ENCODE measurements around the gene NFIB.

The NFIB gene

DNA sequence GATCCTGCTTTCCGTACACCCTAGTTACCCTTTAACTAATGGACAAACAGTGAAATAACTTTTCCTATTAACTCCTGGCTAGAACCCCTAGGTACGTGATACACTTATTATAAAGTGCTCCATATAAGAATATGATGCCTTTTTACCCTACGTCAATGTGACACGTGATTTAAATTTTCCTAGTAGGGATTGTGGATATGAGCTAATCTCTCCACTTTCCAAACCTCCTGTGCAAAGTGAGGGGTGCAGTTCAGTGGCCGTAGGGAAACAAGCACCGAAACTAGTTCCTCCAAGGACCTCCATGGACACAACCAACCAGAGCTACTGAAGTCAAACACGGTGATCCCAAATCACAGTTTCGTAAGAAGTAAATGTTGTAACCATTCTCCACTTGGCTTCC is 19.3 kb downstream of the NFIB start:
- POLR2A ChIA-PET: no interaction called here
- no peak for DNase-seq (ENCODE audit: low read depth, low spot score)
- no peak overlapping the region for H3K4me3 ChIP-seq (ENCODE audit: low read depth, low read length)
- TF ChIP-seq, protein P1, sequence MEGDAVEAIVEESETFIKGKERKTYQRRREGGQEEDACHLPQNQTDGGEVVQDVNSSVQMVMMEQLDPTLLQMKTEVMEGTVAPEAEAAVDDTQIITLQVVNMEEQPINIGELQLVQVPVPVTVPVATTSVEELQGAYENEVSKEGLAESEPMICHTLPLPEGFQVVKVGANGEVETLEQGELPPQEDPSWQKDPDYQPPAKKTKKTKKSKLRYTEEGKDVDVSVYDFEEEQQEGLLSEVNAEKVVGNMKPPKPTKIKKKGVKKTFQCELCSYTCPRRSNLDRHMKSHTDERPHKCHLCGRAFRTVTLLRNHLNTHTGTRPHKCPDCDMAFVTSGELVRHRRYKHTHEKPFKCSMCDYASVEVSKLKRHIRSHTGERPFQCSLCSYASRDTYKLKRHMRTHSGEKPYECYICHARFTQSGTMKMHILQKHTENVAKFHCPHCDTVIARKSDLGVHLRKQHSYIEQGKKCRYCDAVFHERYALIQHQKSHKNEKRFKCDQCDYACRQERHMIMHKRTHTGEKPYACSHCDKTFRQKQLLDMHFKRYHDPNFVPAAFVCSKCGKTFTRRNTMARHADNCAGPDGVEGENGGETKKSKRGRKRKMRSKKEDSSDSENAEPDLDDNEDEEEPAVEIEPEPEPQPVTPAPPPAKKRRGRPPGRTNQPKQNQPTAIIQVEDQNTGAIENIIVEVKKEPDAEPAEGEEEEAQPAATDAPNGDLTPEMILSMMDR (IDR thresholded peaks at IDR 0.05; ENCODE audit: insufficient read depth, low read length, missing control alignments): no peak
- CTCF ChIA-PET: interaction anchor here (2.2 kb wide), 1 partner anchor 17 kb away, joined by 6 read pairs; no protein-coding TSS in a partner anchor

DNA sequence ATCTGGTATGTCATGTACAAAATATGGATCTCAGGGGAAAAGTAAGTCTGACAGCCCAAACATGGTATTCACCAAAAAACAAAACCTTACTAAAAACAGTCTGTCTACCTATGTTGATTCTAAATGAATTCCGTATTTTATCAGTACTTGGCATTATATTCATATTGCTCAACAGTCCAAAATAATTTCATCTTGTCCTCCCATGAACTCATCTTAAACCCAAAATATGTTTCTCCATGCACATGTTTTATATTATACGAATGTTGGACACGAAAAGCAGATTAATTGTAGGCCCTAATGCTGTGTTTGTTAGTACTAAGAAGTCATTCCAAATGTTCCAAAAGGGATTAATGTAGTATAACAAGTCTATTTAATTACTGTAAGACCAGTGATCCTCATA is 20.1 kb downstream of the NFIB start:
- TF ChIP-seq, protein P1 (IDR thresholded peaks at IDR 0.05; ENCODE audit: insufficient read depth, low read length, missing control alignments): no peak
- CTCF ChIA-PET: interaction anchor here (2.2 kb wide), 1 partner anchor 18 kb away, joined by 6 read pairs; no protein-coding TSS in a partner anchor
- POLR2A ChIA-PET: no interaction called here
- no peak overlapping the region for H3K4me3 ChIP-seq (ENCODE audit: low read depth, low read length)
- no peak for DNase-seq (ENCODE audit: low read depth, low spot score)

DNA sequence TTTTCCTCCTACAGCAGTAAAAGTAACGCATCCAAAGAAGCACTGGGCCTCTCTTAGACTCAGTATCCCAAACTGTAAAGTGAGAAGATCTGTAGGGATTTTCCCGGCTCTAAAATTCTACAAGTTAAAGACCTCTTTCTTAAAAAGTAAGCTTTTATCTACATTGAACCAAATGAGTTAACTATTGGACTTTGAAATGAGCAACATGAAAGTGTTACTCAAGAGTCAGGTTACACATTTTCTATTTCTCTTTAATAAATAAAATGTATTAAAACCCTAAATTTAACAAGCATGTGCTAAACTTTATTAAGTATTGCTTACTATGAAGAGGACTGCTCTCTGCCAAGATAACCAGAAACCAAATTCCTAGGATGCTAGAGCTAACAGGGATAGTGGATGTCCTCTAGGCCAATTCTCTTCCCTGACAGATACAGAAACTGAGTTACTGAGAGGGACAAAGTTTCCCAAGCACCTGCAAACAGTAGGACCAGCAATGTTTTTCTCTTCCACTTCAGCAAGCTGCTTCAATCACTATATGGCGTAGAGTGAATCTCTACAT is 21.7 kb downstream of the NFIB start:
- TF ChIP-seq, protein P1 (IDR thresholded peaks at IDR 0.05; ENCODE audit: insufficient read depth, low read length, missing control alignments): no peak
- CTCF ChIA-PET: no interaction called here
- H3K4me3 ChIP-seq (ENCODE audit: low read depth, low read length): no peak overlapping the region
- DNase-seq (ENCODE audit: low read depth, low spot score): no peak
- POLR2A ChIA-PET: no interaction called here

DNA sequence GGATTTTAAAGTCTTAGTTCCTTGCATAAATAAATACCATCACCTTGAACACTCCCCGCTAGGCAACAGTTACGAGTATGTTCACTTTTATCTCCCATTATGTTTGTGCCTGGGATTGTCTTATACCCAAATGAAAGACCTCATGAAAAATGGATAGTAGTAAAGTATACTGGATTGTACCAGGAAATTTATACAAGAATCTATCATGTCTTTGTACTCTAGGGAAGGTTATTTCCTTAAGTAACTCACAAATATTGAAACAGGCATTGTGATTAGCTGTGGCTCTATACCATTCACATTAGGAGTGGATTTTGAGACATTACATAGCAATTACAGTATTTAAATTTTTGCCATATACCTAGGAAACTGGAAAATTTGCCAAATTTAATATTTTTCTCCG is 24.0 kb downstream of the NFIB start:
- POLR2A ChIA-PET: no interaction called here
- CTCF ChIA-PET: no interaction called here
- TF ChIP-seq, protein P1 (IDR thresholded peaks at IDR 0.05; ENCODE audit: insufficient read depth, low read length, missing control alignments): no peak
- no peak for DNase-seq (ENCODE audit: low read depth, low spot score)
- H3K4me3 ChIP-seq (ENCODE audit: low read depth, low read length): no peak overlapping the region

DNA sequence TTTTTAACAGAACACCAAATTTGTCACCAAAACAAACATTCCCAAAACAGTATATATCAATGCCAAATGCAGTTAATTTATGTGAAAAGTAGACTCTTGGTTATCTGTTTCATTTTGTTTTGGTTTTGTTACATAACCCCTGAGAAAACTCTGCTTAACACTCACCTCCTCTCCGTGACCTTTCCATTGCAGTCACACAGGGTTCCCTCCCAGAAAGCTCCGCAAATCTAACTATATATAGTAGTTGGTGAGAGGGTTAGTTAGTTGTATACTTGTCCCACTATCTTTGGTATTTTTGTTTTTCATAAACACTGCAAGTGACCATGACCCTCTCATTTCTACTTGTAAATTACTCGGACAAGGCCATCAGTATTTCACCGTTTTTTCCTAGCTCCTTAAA is 25.5 kb downstream of the NFIB start:
- H3K4me3 ChIP-seq (ENCODE audit: low read depth, low read length): no peak overlapping the region
- TF ChIP-seq, protein P1 (IDR thresholded peaks at IDR 0.05; ENCODE audit: insufficient read depth, low read length, missing control alignments): no peak
- DNase-seq (ENCODE audit: low read depth, low spot score): no peak
- CTCF ChIA-PET: interaction anchor here (1.1 kb wide), 1 partner anchor 65 kb away, joined by 3 read pairs; no protein-coding TSS in a partner anchor
- POLR2A ChIA-PET: no interaction called here

DNA sequence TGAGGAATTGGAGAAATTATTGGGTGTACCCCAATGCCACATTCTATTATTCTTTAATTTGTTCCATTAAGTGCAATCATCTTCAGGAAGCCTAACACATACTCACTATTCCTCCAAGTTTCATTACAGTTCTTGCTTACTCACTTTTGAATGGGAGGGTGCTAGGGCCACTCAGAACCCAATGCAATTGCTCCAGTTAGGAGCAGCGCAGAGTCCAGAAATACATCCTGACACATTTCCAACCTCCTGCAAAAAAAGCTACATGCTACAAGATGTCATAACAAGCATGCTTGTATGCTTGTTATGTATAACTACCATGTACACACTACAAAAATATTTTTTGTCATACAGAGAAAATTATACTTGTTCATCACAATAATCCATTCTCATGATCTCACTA is 27.8 kb downstream of the NFIB start:
- CTCF ChIA-PET: no interaction called here
- POLR2A ChIA-PET: no interaction called here

More for the DNA sequence above, 27.8 kb downstream of the NFIB start:
- H3K4me3 ChIP-seq (ENCODE audit: low read depth, low read length): no peak overlapping the region
- TF ChIP-seq, protein P1 (IDR thresholded peaks at IDR 0.05; ENCODE audit: insufficient read depth, low read length, missing control alignments): no peak
- DNase-seq (ENCODE audit: low read depth, low spot score): no peak

Measured in AG04449 (cell line).